GM12878 (cell line): ENCODE measurements around the gene LMTK3. TPM values are rescaled to one million over a fixed set of nuclear protein-coding genes. Genes with fewer than 3 reads are reported as not detected.

Experiments used
- BHLHE40 ChIP-seq, 2 experiments: fragments of 450-650 bp in 1 of 2; IDR thresholded peaks; 2 replicates each; pipeline ENCODE4 v1.6.1; 2011 to 2017; ENCODE audit warnings: low read depth in 2 of 2, borderline replicate concordance in 1 of 2, improper control_type of control experiment in 1 of 2, low read length in 1 of 2, mild to moderate bottlenecking in 1 of 2
- CBX5 ChIP-seq: sonication (generic); IDR thresholded peaks from 2 replicates; pipeline ENCODE4 v1.6.1; 2016; ENCODE audit warnings: low read depth, moderate library complexity, mild to moderate bottlenecking, inconsistent platforms
- CEBPB ChIP-seq, 2 experiments: fragments of 150-350 bp in 1 of 2; IDR thresholded peaks; 2 replicates each; pipeline ENCODE4 v1.6.1; 2012 to 2014; ENCODE audit warnings: low read depth in 2 of 2, low read length in 2 of 2, borderline replicate concordance in 1 of 2, inconsistent platforms in 1 of 2
- CREB1 ChIP-seq: IDR thresholded peaks from 2 replicates; pipeline ENCODE4 v1.6.1; 2012; ENCODE audit warnings: low read depth, mild to moderate bottlenecking, inconsistent platforms
- DPF2 ChIP-seq: fragments of 450-650 bp; IDR thresholded peaks from 2 replicates; pipeline ENCODE4 v1.6.1; 2017; ENCODE audit warnings: mild to moderate bottlenecking
- EZH2 ChIP-seq: IDR thresholded peaks from 2 replicates; pipeline ENCODE4 v1.6.1; 2012; ENCODE audit warnings: low read depth, mild to moderate bottlenecking, control low read depth, inconsistent platforms, low read length, borderline replicate concordance; ENCODE audit not compliant: control insufficient read depth
- MYB ChIP-seq: fragments of 150-350 bp; IDR thresholded peaks from 2 replicates; pipeline ENCODE4 v1.6.1; 2014; ENCODE audit warnings: mild to moderate bottlenecking, low read depth, low read length, borderline replicate concordance
- MYC ChIP-seq: IDR thresholded peaks from 2 replicates; pipeline ENCODE4 v1.6.1; 2011; ENCODE audit warnings: mild to moderate bottlenecking, low read length, moderate library complexity, inconsistent platforms; ENCODE audit not compliant: insufficient read depth, insufficient replicate concordance, insufficient read length, severe bottlenecking
- NBN ChIP-seq: fragments of 450-650 bp; IDR thresholded peaks from 2 replicates; pipeline ENCODE4 v1.6.1; 2016
- NFXL1 ChIP-seq: fragments of 450-650 bp; IDR thresholded peaks from 2 replicates; pipeline ENCODE4 v1.6.1; 2017; ENCODE audit warnings: antibody characterized with exemption, mild to moderate bottlenecking, borderline replicate concordance
- NFYB ChIP-seq: IDR thresholded peaks from 2 replicates; pipeline ENCODE4 v1.6.1; 2011; ENCODE audit warnings: low read depth, mild to moderate bottlenecking, low read length, improper control_type of control experiment, moderate library complexity; ENCODE audit not compliant: insufficient read depth
- PBX3 ChIP-seq: IDR thresholded peaks from 2 replicates; pipeline ENCODE4 v1.6.1; 2011; ENCODE audit warnings: mild to moderate bottlenecking, low read depth, low read length, moderate library complexity; ENCODE audit not compliant: insufficient replicate concordance
- REST ChIP-seq: IDR thresholded peaks from 2 replicates; pipeline ENCODE4 v1.6.1; 2012; ENCODE audit warnings: mild to moderate bottlenecking, low read depth, low read length
- RFX5 ChIP-seq: IDR thresholded peaks from 2 replicates; pipeline ENCODE4 v1.6.1; 2011; ENCODE audit warnings: low read depth, low read length, improper control_type of control experiment
- RUNX3 ChIP-seq: IDR thresholded peaks from 2 replicates; pipeline ENCODE4 v1.6.1; 2012; ENCODE audit warnings: low read length, inconsistent platforms
- SIX5 ChIP-seq: IDR thresholded peaks from 2 replicates; pipeline ENCODE4 v1.6.1; 2011; ENCODE audit warnings: mild to moderate bottlenecking, low read depth, low read length, moderate library complexity; ENCODE audit not compliant: severe bottlenecking
- SMC3 ChIP-seq: IDR thresholded peaks from 2 replicates; pipeline ENCODE4 v1.6.1; 2011; ENCODE audit warnings: low read length, improper control_type of control experiment, borderline replicate concordance
- SUZ12 ChIP-seq: fragments of 200-600 bp; sonication (generic); IDR thresholded peaks from one replicate; pipeline ENCODE4 v1.6.1; 2018; ENCODE audit warnings: antibody characterized with exemption, mild to moderate bottlenecking; ENCODE audit not compliant: unreplicated experiment
- TAF1 ChIP-seq: IDR thresholded peaks from 2 replicates; pipeline ENCODE4 v1.6.1; 2011; ENCODE audit warnings: mild to moderate bottlenecking, low read depth, low read length, borderline replicate concordance
- ZNF274 ChIP-seq: IDR thresholded peaks from one replicate; pipeline ENCODE4 v1.8.0; 2011; ENCODE audit not compliant: insufficient read length, insufficient read depth
- ZNF592 ChIP-seq: fragments of 450-650 bp; IDR thresholded peaks from 2 replicates; pipeline ENCODE4 v1.6.1; 2017; ENCODE audit warnings: mild to moderate bottlenecking, moderate library complexity
- polyA plus RNA-seq, 11 experiments: library from polyadenylated mRNA; depleted of rRNA in 4 of 11; unstranded in 6 of 11; stranded (reverse) in 5 of 11; fragments of >200 nt; fragmentation: Nextera tagmentation in 4 of 11; fragmentation: Illumina TruSeq in 1 of 11; extraction: Ambion mirVana in 4 of 11; extraction: Trizol in 1 of 11; gene quantifications; 1 replicate in 1 of 11; 2 replicates in 10 of 11; pipeline versions ENCODE4 v1.2.1 to v1.2.3, GENCODE V29; 2011 to 2016; ENCODE audit warnings: inconsistent platforms in 2 of 11, missing spikeins in 2 of 11, low read depth in 1 of 11
- total RNA-seq, 4 experiments: library from RNA; depleted of rRNA in 3 of 4; stranded (reverse); fragments of >200 nt in 3 of 4; fragmentation: Illumina TruSeq in 1 of 4; extraction: Trizol in 1 of 4; gene quantifications; 2 replicates each; pipeline versions ENCODE4 v1.2.1 to v1.2.3, GENCODE V29; 2013 to 2021

The LMTK3 gene
- total and polyA plus RNA-seq, 10 of the 15 experiments (the other 5 are each of a cell fraction or from before 2014, with no cell fraction given) = under 0.01 to 0.28 (median 0.04) TPM; not detected in 3

- TF ChIP-seq PBX3 (no peak), ZNF592 (no peak), DPF2 (0 out of 2 replicates have a peak, but pooled peaks have one; percentile 44), RFX5 (no peak), MYB (no peak), MYC (no peak), NBN (no peak), SIX5 (no peak), CBX5 (no peak), CEBPB (IDR thresholded peaks at IDR 0.05; ENCODE audit: borderline replicate concordance in 1 of 2, low read depth in 2 of 2, low read length in 2 of 2) (no peak), BHLHE40 (IDR thresholded peaks at IDR 0.05; ENCODE audit: borderline replicate concordance in 1 of 2, low read depth in 2 of 2, low read length in 1 of 2) (peak in 1 of 2 experiments; percentile 27; a peak in 1 of 4 replicates), ZNF274 (no peak), NFYB (no peak), SMC3 (no peak), TAF1 (no peak), CREB1 (0 out of 2 replicates have a peak, but pooled peaks have one; percentile 26), SUZ12 (no peak), EZH2 (no peak), RUNX3 (peak; percentile 79), REST (no peak), NFXL1 (no peak)
Measured at GRCh38 chr19:48490981-48491792, 20.4 kb downstream of the LMTK3 start (continued).
